Coronary artery (tissue), 2 donors: Measurements from ENCODE around the gene SIPA1L2.
A peak's percentile ranks its signal among the peaks of the same experiment; 100 is the strongest.

ENCODE experiments used
- DNase-seq: peaks from one replicate; pipeline ENCODE4 v3.0.0-alpha.2; 2017; ENCODE audit warnings: low spot score
- H3K27ac ChIP-seq, 2 donors: fragments of 200-600 bp; sonication (generic); one replicate each; pipeline ENCODE4 v1.5.1; 2016 to 2019
- H3K4me3 ChIP-seq: fragments of 200-600 bp; sonication (generic); 2 replicates; pipeline ENCODE4 v1.5.1; 2016; ENCODE audit warnings: mild to moderate bottlenecking, moderate library complexity
- CTCF ChIP-seq: fragments of 200-600 bp; sonication (generic); IDR thresholded peaks from one replicate; pipeline ENCODE4 v1.5.1; 2019; ENCODE audit warnings: antibody characterized with exemption

The SIPA1L2 gene

DNA sequence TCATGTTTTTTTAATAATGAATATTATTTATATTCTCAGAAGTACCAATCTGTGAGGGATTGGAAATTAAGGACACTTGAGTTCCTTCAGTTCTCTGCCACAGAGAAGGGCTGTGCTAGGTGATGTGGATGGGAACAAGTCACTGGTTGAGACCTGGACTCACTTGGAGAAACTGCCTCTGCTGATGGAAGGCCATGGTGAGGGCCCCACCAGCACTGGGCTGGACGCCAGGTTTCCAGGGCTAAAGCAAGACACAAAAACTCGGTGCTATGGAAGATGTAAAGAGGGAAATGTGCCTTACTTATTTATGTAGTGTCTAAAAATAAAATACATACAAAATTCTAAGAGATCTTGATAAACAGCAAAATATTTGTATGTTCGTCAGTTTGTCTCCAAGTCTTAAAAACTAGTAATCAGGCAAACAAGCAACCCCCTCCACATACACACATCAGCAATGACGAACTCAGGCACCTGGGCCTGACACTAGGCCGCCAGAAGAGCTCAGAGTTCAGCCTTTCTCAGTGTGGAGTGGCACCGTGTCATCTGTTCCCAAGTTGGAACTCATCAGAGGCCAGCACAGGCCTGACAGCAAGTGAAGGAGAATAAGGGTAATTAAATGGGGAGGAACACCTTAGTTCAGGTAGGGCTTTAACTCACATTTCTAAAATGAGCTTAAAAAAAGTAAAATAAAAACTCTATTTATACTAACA, 19.6 kb downstream of the SIPA1L2 start:
- no peak for DNase-seq
- no peak overlapping the region for H3K4me3 ChIP-seq
- TF ChIP-seq CTCF = no peak
- no peak overlapping the region for H3K27ac ChIP-seq

DNA sequence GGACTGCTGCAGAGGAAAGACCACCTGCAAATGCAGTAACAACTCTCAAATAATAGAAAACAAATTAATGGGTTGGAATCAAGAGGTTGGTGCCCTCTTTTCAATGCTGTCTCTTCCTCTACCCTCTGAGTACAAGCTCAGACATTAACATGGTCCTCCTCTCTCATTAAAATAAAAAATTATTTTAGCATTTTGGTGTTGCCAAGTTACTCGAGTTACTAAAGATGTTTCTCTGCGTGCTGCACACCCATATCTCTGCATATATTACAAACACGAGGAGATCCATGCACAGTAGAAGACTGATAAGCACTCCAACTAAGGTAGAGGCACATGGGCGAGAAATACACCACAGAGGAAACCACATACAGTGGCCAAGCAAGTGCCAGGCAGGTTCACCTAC, 21.5 kb downstream of the SIPA1L2 start:
- no peak for DNase-seq
- Histone ChIP-seq H3K27ac (no peak overlapping the region), H3K4me3 (no peak overlapping the region)
- no peak for TF ChIP-seq CTCF

- Histone ChIP-seq H3K4me3 (no peak overlapping the region), H3K27ac (no peak overlapping the region)
- TF ChIP-seq CTCF = no peak
- no peak for DNase-seq
Observed at GRCh38 chr1:232602622-232603021, 27.3 kb downstream of the SIPA1L2 start.

GRCh38 chr1:232600424-232601258, 29.3 kb downstream of the SIPA1L2 start:
- DNase-seq = no peak
- peak overlapping the region in 1 of 2 donors; percentile 35 for H3K27ac ChIP-seq
- no peak for TF ChIP-seq CTCF
- H3K4me3 ChIP-seq = peak overlapping the region; percentile 11

- Histone ChIP-seq H3K4me3 (peak overlapping the region; percentile 30), H3K27ac (no peak overlapping the region)
- no peak for TF ChIP-seq CTCF
- DNase-seq = no peak
Observed at GRCh38 chr1:232599178-232600041, 30.5 kb downstream of the SIPA1L2 start.

DNA sequence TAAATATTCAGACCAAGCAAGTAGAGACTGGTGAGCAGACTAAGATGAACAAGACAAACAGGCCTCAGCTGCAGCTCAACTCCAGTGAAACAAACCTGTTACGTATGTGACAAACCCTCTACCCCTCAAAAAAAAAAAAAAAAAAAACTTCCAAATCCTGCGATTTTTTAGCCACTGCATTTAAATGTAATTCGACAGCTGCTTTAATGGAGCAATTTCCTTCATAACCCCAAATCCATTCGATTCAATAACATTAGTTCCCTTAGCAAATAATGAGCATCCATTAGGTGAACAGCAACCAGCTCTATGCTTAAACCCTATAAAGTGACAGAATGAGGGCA, 31.1 kb downstream of the SIPA1L2 start:
- no peak for DNase-seq
- Histone ChIP-seq H3K4me3 (no peak overlapping the region), H3K27ac (no peak overlapping the region)
- TF ChIP-seq CTCF = no peak
